ENCODE measurements around the gene SLC17A2.
A peak's percentile ranks its signal among the peaks of the same experiment; 100 is the strongest.

SLC17A2 gene

DNA sequence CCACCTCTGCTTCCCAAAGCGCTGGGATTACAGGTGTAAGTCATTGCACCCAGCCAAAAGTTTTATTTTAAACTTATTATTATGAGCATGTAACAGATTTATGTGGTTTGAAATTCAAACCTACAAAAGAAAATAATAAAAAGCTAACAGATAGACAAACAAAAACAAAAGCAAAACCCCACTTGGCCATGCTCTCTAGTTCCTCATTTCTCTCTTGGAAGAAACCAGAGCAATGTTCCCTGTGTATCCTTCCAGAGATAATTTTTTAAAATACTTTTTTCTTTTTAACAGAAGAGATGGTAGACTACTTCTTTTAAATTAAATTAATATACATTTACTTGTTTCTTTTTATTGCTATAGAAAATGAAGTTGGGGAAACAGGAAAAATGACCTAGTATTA is 28.4 kb downstream of the SLC17A2 start:
- no peaks in the 10 kb centered on the region for H3K36me3 ChIP-seq (ENCODE audit: insufficient read depth, insufficient read length, low read length)
- DNase-seq (ENCODE audit: low read depth, low spot score) = no peak
- no peaks in the 10 kb centered on the region for H3K4me1 ChIP-seq (ENCODE audit: insufficient read depth, insufficient read length)
- no peak overlapping the region for H3K9ac ChIP-seq (ENCODE audit: insufficient read length, low read depth)
- no peak overlapping the region for H3K4me3 ChIP-seq (ENCODE audit: insufficient read length, low read depth)
- no peaks in the 10 kb centered on the region for H3K27me3 ChIP-seq (ENCODE audit: insufficient read depth, insufficient read length)
- no peaks in the 10 kb centered on the region for H3K9me3 ChIP-seq (ENCODE audit: insufficient read depth, low read length)
- no peak for TF ChIP-seq SUZ12 (IDR thresholded peaks at IDR 0.05; ENCODE audit: extremely low read depth, insufficient read depth, insufficient read length)
- no peak for TF ChIP-seq ZNF274 (IDR thresholded peaks at IDR 0.05; ENCODE audit: low read depth, low read length)
- no peak for TF ChIP-seq YY1 (IDR thresholded peaks at IDR 0.05; ENCODE audit: insufficient read depth, insufficient read length)

DNA sequence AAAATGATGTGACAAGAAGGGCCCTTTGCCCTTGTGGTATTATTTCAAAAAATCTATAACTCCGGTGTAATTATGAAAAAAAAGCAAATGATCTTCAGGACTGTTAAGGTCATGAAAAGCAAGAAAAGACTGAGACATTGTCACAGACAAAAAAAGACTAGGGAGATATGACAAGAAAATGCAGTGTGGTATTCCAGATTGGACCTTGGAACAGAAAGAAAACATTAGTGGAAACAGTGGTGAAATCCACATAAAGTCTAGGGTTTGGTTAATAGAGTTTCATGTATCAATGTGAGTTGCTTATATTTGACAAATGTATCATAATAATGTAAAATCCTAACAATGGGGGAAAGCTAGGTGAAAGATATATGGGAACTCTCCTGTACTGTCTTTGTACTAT is 29.6 kb downstream of the SLC17A2 start:
- Histone ChIP-seq H3K4me3 (ENCODE audit: insufficient read length, low read depth) (no peak overlapping the region), H3K9ac (ENCODE audit: insufficient read length, low read depth) (no peak overlapping the region), H3K36me3 (ENCODE audit: insufficient read depth, insufficient read length, low read length) (no peaks in the 10 kb centered on the region), H3K4me1 (ENCODE audit: insufficient read depth, insufficient read length) (no peaks in the 10 kb centered on the region), H3K27me3 (ENCODE audit: insufficient read depth, insufficient read length) (no peaks in the 10 kb centered on the region), H3K9me3 (ENCODE audit: insufficient read depth, low read length) (no peaks in the 10 kb centered on the region)
- DNase-seq (ENCODE audit: low read depth, low spot score) = no peak
- TF ChIP-seq YY1 (IDR thresholded peaks at IDR 0.05; ENCODE audit: insufficient read depth, insufficient read length) (no peak), SUZ12 (IDR thresholded peaks at IDR 0.05; ENCODE audit: extremely low read depth, insufficient read depth, insufficient read length) (no peak), ZNF274 (IDR thresholded peaks at IDR 0.05; ENCODE audit: low read depth, low read length) (no peak)

DNA sequence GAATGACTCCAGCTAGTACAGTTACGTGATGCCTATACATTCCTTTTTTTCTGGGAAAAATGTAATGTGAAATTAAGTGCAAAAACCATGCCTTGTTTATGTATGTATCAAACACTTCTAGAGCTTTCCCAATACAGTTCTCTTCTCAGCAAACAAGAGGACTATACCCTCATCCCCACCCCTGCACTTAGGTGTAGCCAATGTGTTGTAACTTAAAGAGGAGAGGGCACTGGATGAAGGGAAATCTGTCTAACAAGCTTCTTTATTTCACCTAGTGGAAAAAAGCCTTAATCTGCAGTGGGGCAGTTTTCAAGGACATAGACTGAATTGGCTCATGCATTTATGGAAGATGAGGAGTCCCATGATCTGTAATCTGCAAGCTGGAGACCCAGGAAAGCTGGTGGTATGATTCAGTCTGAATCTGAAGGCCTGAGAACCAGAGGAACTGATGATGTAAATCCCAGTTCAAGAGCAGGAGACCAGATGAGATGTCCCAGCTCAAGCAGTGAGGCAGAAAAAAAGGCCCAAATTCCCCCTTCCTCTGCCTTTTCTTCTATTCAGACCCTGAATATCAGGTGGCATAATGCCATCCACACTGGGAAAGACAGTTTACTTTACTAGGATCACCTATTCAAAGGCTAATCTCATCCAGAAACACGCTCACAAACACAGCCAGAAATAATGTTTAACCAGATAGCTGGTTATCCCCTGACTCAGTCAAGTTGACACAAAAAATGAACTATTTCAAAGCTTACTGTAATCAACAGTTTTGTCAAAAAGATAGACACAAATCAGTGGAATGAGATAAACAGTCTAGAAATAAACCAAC is 30.7 kb downstream of the SLC17A2 start:
- Histone ChIP-seq H3K4me1 (ENCODE audit: insufficient read depth, insufficient read length) (no peaks in the 10 kb centered on the region), H3K36me3 (ENCODE audit: insufficient read depth, insufficient read length, low read length) (no peaks in the 10 kb centered on the region), H3K9ac (ENCODE audit: insufficient read length, low read depth) (no peak overlapping the region), H3K4me3 (ENCODE audit: insufficient read length, low read depth) (no peak overlapping the region), H3K27me3 (ENCODE audit: insufficient read depth, insufficient read length) (no peaks in the 10 kb centered on the region), H3K9me3 (ENCODE audit: insufficient read depth, low read length) (no peaks in the 10 kb centered on the region)
- no peak for TF ChIP-seq YY1 (IDR thresholded peaks at IDR 0.05; ENCODE audit: insufficient read depth, insufficient read length)
- no peak for TF ChIP-seq ZNF274 (IDR thresholded peaks at IDR 0.05; ENCODE audit: low read depth, low read length)
- no peak for TF ChIP-seq SUZ12 (IDR thresholded peaks at IDR 0.05; ENCODE audit: extremely low read depth, insufficient read depth, insufficient read length)
- DNase-seq (ENCODE audit: low read depth, low spot score) = no peak

DNA sequence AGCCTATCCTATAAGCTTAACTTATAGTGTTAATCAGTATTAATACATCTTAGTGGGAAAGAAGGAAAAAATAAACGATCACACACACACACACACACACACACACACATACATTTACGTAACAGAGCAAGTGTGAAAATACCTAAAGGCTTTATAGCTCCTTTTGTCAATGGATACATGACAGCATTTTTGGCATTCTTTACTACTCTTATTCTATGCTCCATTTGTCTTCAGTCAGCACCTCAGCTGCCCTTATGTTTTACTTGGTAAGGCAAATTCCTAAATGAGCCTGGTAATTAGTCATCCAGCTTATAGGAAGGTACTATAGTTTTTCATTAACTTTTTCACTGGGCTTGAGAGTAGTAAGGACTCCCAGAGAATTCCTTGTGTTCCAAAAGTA is 31.4 kb downstream of the SLC17A2 start:
- TF ChIP-seq SUZ12 (IDR thresholded peaks at IDR 0.05; ENCODE audit: extremely low read depth, insufficient read depth, insufficient read length) (no peak), YY1 (IDR thresholded peaks at IDR 0.05; ENCODE audit: insufficient read depth, insufficient read length) (no peak), ZNF274 (IDR thresholded peaks at IDR 0.05; ENCODE audit: low read depth, low read length) (no peak)
- no peaks in the 10 kb centered on the region for H3K4me1 ChIP-seq (ENCODE audit: insufficient read depth, insufficient read length)
- peak; percentile 38 for DNase-seq (ENCODE audit: low read depth, low spot score)
- H3K9me3 ChIP-seq (ENCODE audit: insufficient read depth, low read length) = no peaks in the 10 kb centered on the region
- H3K9ac ChIP-seq (ENCODE audit: insufficient read length, low read depth) = no peak overlapping the region
- H3K36me3 ChIP-seq (ENCODE audit: insufficient read depth, insufficient read length, low read length) = no peaks in the 10 kb centered on the region
- H3K27me3 ChIP-seq (ENCODE audit: insufficient read depth, insufficient read length) = no peaks in the 10 kb centered on the region
- no peak overlapping the region for H3K4me3 ChIP-seq (ENCODE audit: insufficient read length, low read depth)

DNA sequence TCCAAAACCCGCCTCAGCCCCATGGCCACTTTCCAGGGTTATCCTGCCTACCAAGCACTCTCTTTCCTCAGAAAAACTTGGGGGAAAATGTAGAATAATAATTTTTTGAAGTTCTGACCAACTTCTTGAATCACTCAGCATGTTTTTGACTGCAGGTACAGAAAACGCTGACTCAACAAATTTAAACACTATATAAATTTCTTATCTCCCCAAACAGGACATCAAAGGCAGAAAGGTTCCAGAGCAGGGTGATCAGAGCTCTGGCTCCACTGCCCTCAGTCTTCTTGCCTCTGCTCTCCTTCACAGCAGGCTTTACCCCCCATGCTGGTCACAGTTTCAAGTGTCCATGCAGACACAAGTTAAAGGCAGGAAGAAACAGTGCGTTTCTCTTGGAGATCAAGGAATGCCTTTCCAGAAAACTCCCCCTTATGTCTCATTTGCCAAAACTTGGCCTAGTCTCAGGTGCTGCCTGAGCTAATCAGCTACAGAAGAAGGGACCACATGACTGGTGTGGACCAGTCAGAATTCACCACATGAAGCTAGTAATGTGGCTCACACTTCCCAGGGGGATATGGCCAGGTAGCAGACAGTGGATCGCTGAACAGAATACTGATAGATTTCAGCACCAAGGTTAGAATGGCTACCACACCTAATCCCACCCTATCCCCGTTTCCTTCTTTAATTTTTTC is 32.1 kb downstream of the SLC17A2 start:
- no peak overlapping the region for H3K4me3 ChIP-seq (ENCODE audit: insufficient read length, low read depth)
- no peak for DNase-seq (ENCODE audit: low read depth, low spot score)
- TF ChIP-seq ZNF274 (IDR thresholded peaks at IDR 0.05; ENCODE audit: low read depth, low read length) (no peak), YY1 (IDR thresholded peaks at IDR 0.05; ENCODE audit: insufficient read depth, insufficient read length) (no peak), SUZ12 (IDR thresholded peaks at IDR 0.05; ENCODE audit: extremely low read depth, insufficient read depth, insufficient read length) (no peak)

DNA sequence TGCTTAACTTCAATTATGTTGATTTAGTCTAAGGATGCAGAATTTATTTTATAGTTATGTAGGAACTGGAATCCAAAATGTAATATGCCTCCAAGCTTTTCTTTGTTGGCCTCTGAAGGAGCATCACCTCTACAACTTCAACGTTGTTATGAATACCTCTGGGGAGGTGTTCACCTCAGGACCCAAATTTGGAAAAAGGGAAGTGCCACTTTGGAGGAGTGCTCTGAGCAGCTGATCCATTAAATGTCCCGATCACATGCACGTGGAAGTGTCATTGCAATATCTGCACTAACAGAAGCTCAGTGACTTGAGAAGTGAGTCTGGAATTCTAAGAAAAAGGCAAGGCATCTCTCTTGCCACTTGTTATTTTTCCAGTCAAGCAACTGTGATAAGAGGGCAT is 34.2 kb downstream of the SLC17A2 start:
- Histone ChIP-seq H3K27me3 (ENCODE audit: insufficient read depth, insufficient read length) (no peaks in the 10 kb centered on the region), H3K4me3 (ENCODE audit: insufficient read length, low read depth) (no peak overlapping the region), H3K9me3 (ENCODE audit: insufficient read depth, low read length) (no peaks in the 10 kb centered on the region), H3K36me3 (ENCODE audit: insufficient read depth, insufficient read length, low read length) (no peaks in the 10 kb centered on the region), H3K9ac (ENCODE audit: insufficient read length, low read depth) (no peak overlapping the region), H3K4me1 (ENCODE audit: insufficient read depth, insufficient read length) (no peaks in the 10 kb centered on the region)
- no peak for DNase-seq (ENCODE audit: low read depth, low spot score)
- TF ChIP-seq YY1 (IDR thresholded peaks at IDR 0.05; ENCODE audit: insufficient read depth, insufficient read length) = no peak
- no peak for TF ChIP-seq ZNF274 (IDR thresholded peaks at IDR 0.05; ENCODE audit: low read depth, low read length)
- TF ChIP-seq SUZ12 (IDR thresholded peaks at IDR 0.05; ENCODE audit: extremely low read depth, insufficient read depth, insufficient read length) = no peak

More for the DNA sequence above, 32.1 kb downstream of the SLC17A2 start:
- Histone ChIP-seq H3K9me3 (ENCODE audit: insufficient read depth, low read length) (no peaks in the 10 kb centered on the region), H3K4me1 (ENCODE audit: insufficient read depth, insufficient read length) (no peaks in the 10 kb centered on the region), H3K27me3 (ENCODE audit: insufficient read depth, insufficient read length) (no peaks in the 10 kb centered on the region), H3K9ac (ENCODE audit: insufficient read length, low read depth) (no peak overlapping the region), H3K36me3 (ENCODE audit: insufficient read depth, insufficient read length, low read length) (no peaks in the 10 kb centered on the region)

DNA sequence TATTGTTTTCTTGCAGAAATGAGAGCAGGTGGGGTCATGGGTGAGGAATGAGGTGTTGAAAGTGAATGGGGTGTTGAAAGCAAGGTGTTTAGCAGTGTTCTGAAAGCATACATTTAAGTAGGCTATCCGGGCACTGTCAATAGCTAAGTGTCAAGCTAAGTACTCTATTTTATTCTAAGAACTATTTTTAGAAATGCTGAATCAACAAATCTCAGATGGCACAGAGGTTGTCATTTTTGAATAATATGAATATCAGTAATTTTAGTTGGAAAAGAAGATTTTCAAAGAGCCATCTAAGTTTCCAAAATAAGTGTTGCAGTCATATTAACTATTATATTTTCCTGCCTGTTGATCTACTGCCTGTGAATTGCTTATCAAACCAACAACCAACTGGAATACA is 34.7 kb downstream of the SLC17A2 start:
- H3K9me3 ChIP-seq (ENCODE audit: insufficient read depth, low read length) = no peaks in the 10 kb centered on the region
- H3K4me1 ChIP-seq (ENCODE audit: insufficient read depth, insufficient read length) = no peaks in the 10 kb centered on the region
- no peaks in the 10 kb centered on the region for H3K36me3 ChIP-seq (ENCODE audit: insufficient read depth, insufficient read length, low read length)
- no peak overlapping the region for H3K9ac ChIP-seq (ENCODE audit: insufficient read length, low read depth)
- no peak for DNase-seq (ENCODE audit: low read depth, low spot score)
- H3K4me3 ChIP-seq (ENCODE audit: insufficient read length, low read depth) = no peak overlapping the region
- TF ChIP-seq ZNF274 (IDR thresholded peaks at IDR 0.05; ENCODE audit: low read depth, low read length) = no peak
- TF ChIP-seq SUZ12 (IDR thresholded peaks at IDR 0.05; ENCODE audit: extremely low read depth, insufficient read depth, insufficient read length) = no peak
- TF ChIP-seq YY1 (IDR thresholded peaks at IDR 0.05; ENCODE audit: insufficient read depth, insufficient read length) = no peak
- no peaks in the 10 kb centered on the region for H3K27me3 ChIP-seq (ENCODE audit: insufficient read depth, insufficient read length)
